ENCODE data around the gene APBB2. TPM values are rescaled to one million over a fixed set of nuclear protein-coding genes. Genes with fewer than 3 reads are reported as not detected.

The APBB2 gene
- total RNA-seq, 1 donor from 2014 or later = 63.2 TPM

GRCh38 chr4:40856840-40857362 is 357.4 kb downstream of the APBB2 start:
- Mint-ChIP-seq H3K4me3 (peak overlapping the region; percentile 76), H3K27ac (no peak overlapping the region), H3K9me3 (no peaks in the 10 kb centered on the region), H3K36me3 (peaks cover 7% of the 10 kb centered on the region), H3K27me3 (ENCODE audit: low read depth) (peaks cover 5% of the 10 kb centered on the region), H3K4me1 (peaks cover 11% of the 10 kb centered on the region)
- DNase-seq (ENCODE audit: low spot score in 2 of 2, unreplicated experiment in 2 of 2) = peak; percentile 64 to 77
- no peak for TF ChIP-seq CTCF (IDR thresholded peaks at IDR 0.05; ENCODE audit: unreplicated experiment)

- Mint-ChIP-seq H3K9me3 (no peaks in the 10 kb centered on the region), H3K4me1 (peaks cover 11% of the 10 kb centered on the region), H3K27ac (no peak overlapping the region), H3K36me3 (peaks cover 7% of the 10 kb centered on the region), H3K4me3 (peak overlapping the region; percentile 76), H3K27me3 (ENCODE audit: low read depth) (peaks cover 5% of the 10 kb centered on the region)
- no peak for TF ChIP-seq CTCF (IDR thresholded peaks at IDR 0.05; ENCODE audit: unreplicated experiment)
- no peak for DNase-seq (ENCODE audit: low spot score in 2 of 2, unreplicated experiment in 2 of 2)
These were observed 358.0 kb downstream of the APBB2 start for GRCh38 chr4:40856277-40856839.

GRCh38 chr4:40850496-40850895 is 363.8 kb downstream of the APBB2 start:
- no peak for DNase-seq (ENCODE audit: low spot score in 2 of 2, unreplicated experiment in 2 of 2)
- TF ChIP-seq CTCF (IDR thresholded peaks at IDR 0.05; ENCODE audit: unreplicated experiment) = no peak
- Mint-ChIP-seq H3K9me3 (no peaks in the 10 kb centered on the region), H3K36me3 (peaks cover 3% of the 10 kb centered on the region), H3K27ac (no peak overlapping the region), H3K4me3 (no peak overlapping the region), H3K27me3 (ENCODE audit: low read depth) (no peaks in the 10 kb centered on the region), H3K4me1 (peaks cover 10% of the 10 kb centered on the region)

GRCh38 chr4:40848940-40849339 is 365.4 kb downstream of the APBB2 start:
- TF ChIP-seq CTCF (IDR thresholded peaks at IDR 0.05; ENCODE audit: unreplicated experiment) = no peak
- Mint-ChIP-seq H3K9me3 (no peaks in the 10 kb centered on the region), H3K4me3 (no peak overlapping the region), H3K36me3 (peaks cover 3% of the 10 kb centered on the region), H3K27ac (no peak overlapping the region), H3K27me3 (ENCODE audit: low read depth) (no peaks in the 10 kb centered on the region), H3K4me1 (peaks cover 17% of the 10 kb centered on the region)
- no peak for DNase-seq (ENCODE audit: low spot score in 2 of 2, unreplicated experiment in 2 of 2)

GRCh38 chr4:40848251-40848650 is 366.1 kb downstream of the APBB2 start:
- DNase-seq (ENCODE audit: low spot score in 2 of 2, unreplicated experiment in 2 of 2) = no peak
- H3K27ac Mint-ChIP-seq = no peak overlapping the region
- no peak overlapping the region for H3K4me3 Mint-ChIP-seq
- H3K4me1 Mint-ChIP-seq = peaks cover 19% of the 10 kb centered on the region
- no peaks in the 10 kb centered on the region for H3K9me3 Mint-ChIP-seq
- no peaks in the 10 kb centered on the region for H3K27me3 Mint-ChIP-seq (ENCODE audit: low read depth)
- H3K36me3 Mint-ChIP-seq = no peaks in the 10 kb centered on the region
- TF ChIP-seq CTCF (IDR thresholded peaks at IDR 0.05; ENCODE audit: unreplicated experiment) = no peak
